ENCODE data around the gene ZNF32.

Gene ZNF32

GRCh38 chr10:43680035-43680434 lies 31.4 kb upstream of the ZNF32 start:
- H2AFZ ChIP-seq (ENCODE audit: low read length), result no peak overlapping the region
- peaks cover 4% of the 10 kb centered on the region; the same call in 1 of the 2 replicates for H3K27me3 ChIP-seq (ENCODE audit: insufficient read depth, low read length)
- H3K4me1 ChIP-seq (ENCODE audit: insufficient read depth, low read length, severe bottlenecking), result no peaks in the 10 kb centered on the region

DNA sequence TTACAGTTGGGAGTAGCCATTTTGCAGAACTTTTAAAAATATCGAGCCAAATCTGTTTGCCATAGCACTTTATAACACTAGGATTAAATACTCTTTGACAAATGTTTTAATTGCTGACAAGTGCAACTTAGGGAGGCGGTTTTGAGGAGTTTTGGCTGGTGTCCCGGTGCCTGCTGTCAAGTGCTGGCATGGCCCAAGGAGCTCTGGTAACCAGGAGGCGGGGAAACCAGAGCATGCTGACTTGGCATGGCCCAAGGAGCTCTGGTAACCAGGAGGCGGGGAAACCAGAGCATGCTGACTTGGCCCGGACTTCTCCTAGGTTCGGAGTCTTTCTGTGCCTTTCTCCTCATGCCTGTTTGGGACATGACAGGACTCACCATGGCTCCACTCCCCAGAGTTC lies 30.8 kb upstream of the ZNF32 start:
- no peak overlapping the region for H3K4me3 ChIP-seq (ENCODE audit: low read depth, low read length, poor library complexity, severe bottlenecking)
- no peaks in the 10 kb centered on the region for H4K20me1 ChIP-seq (ENCODE audit: insufficient read depth, low read length)
- no peaks in the 10 kb centered on the region for H3K9me3 ChIP-seq (ENCODE audit: low read length)
- H3K9ac ChIP-seq (ENCODE audit: low read length), result no peak overlapping the region
- no peaks in the 10 kb centered on the region for H3F3A ChIP-seq (ENCODE audit: insufficient read depth, low read length)
- peaks cover 4% of the 10 kb centered on the region; the same call in 1 of the 2 replicates for H3K27me3 ChIP-seq (ENCODE audit: insufficient read depth, low read length)
- H2AFZ ChIP-seq (ENCODE audit: low read length), result no peak overlapping the region
- no peak for TF ChIP-seq EZH2 (IDR thresholded peaks at IDR 0.05; ENCODE audit: borderline replicate concordance, low read length)
- TF ChIP-seq, protein P1, sequence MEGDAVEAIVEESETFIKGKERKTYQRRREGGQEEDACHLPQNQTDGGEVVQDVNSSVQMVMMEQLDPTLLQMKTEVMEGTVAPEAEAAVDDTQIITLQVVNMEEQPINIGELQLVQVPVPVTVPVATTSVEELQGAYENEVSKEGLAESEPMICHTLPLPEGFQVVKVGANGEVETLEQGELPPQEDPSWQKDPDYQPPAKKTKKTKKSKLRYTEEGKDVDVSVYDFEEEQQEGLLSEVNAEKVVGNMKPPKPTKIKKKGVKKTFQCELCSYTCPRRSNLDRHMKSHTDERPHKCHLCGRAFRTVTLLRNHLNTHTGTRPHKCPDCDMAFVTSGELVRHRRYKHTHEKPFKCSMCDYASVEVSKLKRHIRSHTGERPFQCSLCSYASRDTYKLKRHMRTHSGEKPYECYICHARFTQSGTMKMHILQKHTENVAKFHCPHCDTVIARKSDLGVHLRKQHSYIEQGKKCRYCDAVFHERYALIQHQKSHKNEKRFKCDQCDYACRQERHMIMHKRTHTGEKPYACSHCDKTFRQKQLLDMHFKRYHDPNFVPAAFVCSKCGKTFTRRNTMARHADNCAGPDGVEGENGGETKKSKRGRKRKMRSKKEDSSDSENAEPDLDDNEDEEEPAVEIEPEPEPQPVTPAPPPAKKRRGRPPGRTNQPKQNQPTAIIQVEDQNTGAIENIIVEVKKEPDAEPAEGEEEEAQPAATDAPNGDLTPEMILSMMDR (IDR thresholded peaks at IDR 0.05; ENCODE audit: low read length), result no peak
- no peaks in the 10 kb centered on the region for H3K79me2 ChIP-seq (ENCODE audit: insufficient read depth, low read length)
- no peaks in the 10 kb centered on the region for H3K9me2 ChIP-seq (ENCODE audit: low read depth, low read length)
- no peak overlapping the region for H3K4me2 ChIP-seq (ENCODE audit: low read length)
- no peaks in the 10 kb centered on the region for H3K4me1 ChIP-seq (ENCODE audit: insufficient read depth, low read length, severe bottlenecking)
- no peak overlapping the region for H3K27ac ChIP-seq (ENCODE audit: low read depth, low read length, poor library complexity, severe bottlenecking)
- H3K36me3 ChIP-seq (ENCODE audit: insufficient read depth, low read length), result no peaks in the 10 kb centered on the region

More at GRCh38 chr10:43680035-43680434, 31.4 kb upstream of the ZNF32 start:
- no peak overlapping the region for H3K9ac ChIP-seq (ENCODE audit: low read length)
- no peaks in the 10 kb centered on the region for H3K9me2 ChIP-seq (ENCODE audit: low read depth, low read length)
- H3K79me2 ChIP-seq (ENCODE audit: insufficient read depth, low read length), result no peaks in the 10 kb centered on the region
- no peaks in the 10 kb centered on the region for H3F3A ChIP-seq (ENCODE audit: insufficient read depth, low read length)
- H3K27ac ChIP-seq (ENCODE audit: low read depth, low read length, poor library complexity, severe bottlenecking), result no peak overlapping the region
- no peak overlapping the region for H3K4me2 ChIP-seq (ENCODE audit: low read length)
- no peaks in the 10 kb centered on the region for H3K9me3 ChIP-seq (ENCODE audit: low read length)
- no peaks in the 10 kb centered on the region for H3K36me3 ChIP-seq (ENCODE audit: insufficient read depth, low read length)
- H3K4me3 ChIP-seq (ENCODE audit: low read depth, low read length, poor library complexity, severe bottlenecking), result no peak overlapping the region
- H4K20me1 ChIP-seq (ENCODE audit: insufficient read depth, low read length), result no peaks in the 10 kb centered on the region
- TF ChIP-seq EZH2 (IDR thresholded peaks at IDR 0.05; ENCODE audit: borderline replicate concordance, low read length), result no peak

GRCh38 chr10:43678654-43679053 lies 30.0 kb upstream of the ZNF32 start:
- Histone ChIP-seq H3K4me1 (ENCODE audit: insufficient read depth, low read length, severe bottlenecking) (no peaks in the 10 kb centered on the region), H3K9me2 (ENCODE audit: low read depth, low read length) (no peaks in the 10 kb centered on the region), H3K4me2 (ENCODE audit: low read length) (no peak overlapping the region), H3K79me2 (ENCODE audit: insufficient read depth, low read length) (no peaks in the 10 kb centered on the region), H3K36me3 (ENCODE audit: insufficient read depth, low read length) (no peaks in the 10 kb centered on the region), H2AFZ (ENCODE audit: low read length) (no peak overlapping the region), H4K20me1 (ENCODE audit: insufficient read depth, low read length) (no peaks in the 10 kb centered on the region), H3K27me3 (ENCODE audit: insufficient read depth, low read length) (peaks cover 4% of the 10 kb centered on the region; the same call in 1 of the 2 replicates), H3K27ac (ENCODE audit: low read depth, low read length, poor library complexity, severe bottlenecking) (no peak overlapping the region), H3K4me3 (ENCODE audit: low read depth, low read length, poor library complexity, severe bottlenecking) (no peak overlapping the region), H3K9me3 (ENCODE audit: low read length) (no peaks in the 10 kb centered on the region), H3F3A (ENCODE audit: insufficient read depth, low read length) (no peaks in the 10 kb centered on the region), H3K9ac (ENCODE audit: low read length) (no peak overlapping the region)
- TF ChIP-seq, protein P1 (IDR thresholded peaks at IDR 0.05; ENCODE audit: low read length), result no peak
- no peak for TF ChIP-seq EZH2 (IDR thresholded peaks at IDR 0.05; ENCODE audit: borderline replicate concordance, low read length)

DNA sequence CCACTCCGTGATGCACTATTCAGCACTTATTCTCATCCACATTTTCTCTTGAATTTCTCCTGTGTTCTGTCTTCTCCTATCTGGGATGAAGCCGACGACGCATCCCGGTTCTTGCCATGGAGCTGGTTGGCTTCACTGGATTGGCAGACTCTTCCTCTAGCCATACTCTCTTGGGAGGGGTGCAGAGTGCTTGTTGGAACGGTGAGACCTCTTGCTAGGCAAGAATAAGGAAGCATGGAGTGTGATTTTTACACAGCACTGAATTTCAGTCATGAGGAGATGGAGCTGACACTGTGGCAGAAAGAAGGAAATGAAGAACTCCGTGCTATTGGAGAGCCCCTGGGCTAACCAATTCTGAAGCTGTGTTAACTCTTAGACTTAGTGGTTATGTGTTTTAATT lies 28.2 kb upstream of the ZNF32 start:
- Histone ChIP-seq H3F3A (ENCODE audit: insufficient read depth, low read length) (no peaks in the 10 kb centered on the region), H4K20me1 (ENCODE audit: insufficient read depth, low read length) (no peaks in the 10 kb centered on the region), H3K4me2 (ENCODE audit: low read length) (no peak overlapping the region), H3K79me2 (ENCODE audit: insufficient read depth, low read length) (no peaks in the 10 kb centered on the region), H3K9me3 (ENCODE audit: low read length) (no peaks in the 10 kb centered on the region), H3K27ac (ENCODE audit: low read depth, low read length, poor library complexity, severe bottlenecking) (no peak overlapping the region), H3K4me3 (ENCODE audit: low read depth, low read length, poor library complexity, severe bottlenecking) (no peak overlapping the region), H3K4me1 (ENCODE audit: insufficient read depth, low read length, severe bottlenecking) (no peaks in the 10 kb centered on the region), H3K9ac (ENCODE audit: low read length) (no peak overlapping the region), H3K9me2 (ENCODE audit: low read depth, low read length) (no peaks in the 10 kb centered on the region), H3K36me3 (ENCODE audit: insufficient read depth, low read length) (no peaks in the 10 kb centered on the region), H2AFZ (ENCODE audit: low read length) (no peak overlapping the region), H3K27me3 (ENCODE audit: insufficient read depth, low read length) (peaks cover 4% of the 10 kb centered on the region; the same call in 1 of the 2 replicates)
- TF ChIP-seq, protein P1 (IDR thresholded peaks at IDR 0.05; ENCODE audit: low read length), result no peak
- TF ChIP-seq EZH2 (IDR thresholded peaks at IDR 0.05; ENCODE audit: borderline replicate concordance, low read length), result no peak
